Measurements from ENCODE around the gene KRT27.

The KRT27 gene

DNA sequence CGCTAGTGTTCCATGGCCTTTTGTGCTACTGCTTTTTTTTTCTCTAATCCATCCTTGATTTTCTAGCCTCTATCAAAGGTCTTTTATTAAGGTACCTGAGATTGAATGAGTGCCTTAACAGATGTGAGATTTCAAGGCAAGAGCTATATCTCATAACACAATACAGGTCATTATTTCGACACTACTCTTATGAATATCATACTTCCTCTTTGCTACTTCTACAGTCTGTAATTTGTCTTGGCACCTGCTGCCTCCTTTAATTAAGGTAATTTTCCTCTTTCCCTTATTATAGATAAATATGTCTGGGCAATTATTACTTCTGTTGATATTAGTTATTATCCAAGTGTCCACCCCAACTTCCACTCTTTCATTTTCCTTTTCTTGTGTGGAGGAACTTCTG lies 12.1 kb upstream of the KRT27 start:
- TF ChIP-seq ZNF274 (IDR thresholded peaks at IDR 0.05; ENCODE audit: low read depth, low read length): no peak
- no peak overlapping the region for H3K4me3 ChIP-seq (ENCODE audit: low read length)

DNA sequence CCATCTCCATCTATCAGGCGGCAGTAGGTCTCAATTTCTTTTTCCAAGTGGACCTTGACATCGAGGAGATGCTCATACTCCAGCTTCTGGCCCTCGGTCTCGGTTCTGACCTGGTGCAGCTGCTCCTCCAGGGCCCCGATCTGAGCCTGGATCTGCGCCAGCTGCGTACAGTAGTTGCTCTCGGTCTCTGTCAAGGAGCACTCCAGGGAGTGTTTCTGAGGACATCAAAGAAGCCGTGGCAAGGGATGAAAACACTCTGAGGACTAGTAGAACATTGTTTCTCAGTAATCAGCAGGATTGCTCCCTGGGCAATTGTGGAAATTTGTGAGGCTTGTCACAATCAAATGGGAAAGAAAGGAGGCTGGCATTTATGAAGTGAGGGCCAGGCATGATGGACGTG lies 11.5 kb upstream of the KRT27 start:
- TF ChIP-seq ZNF274 (IDR thresholded peaks at IDR 0.05; ENCODE audit: low read depth, low read length): no peak
- no peak overlapping the region for H3K4me3 ChIP-seq (ENCODE audit: low read length)

DNA sequence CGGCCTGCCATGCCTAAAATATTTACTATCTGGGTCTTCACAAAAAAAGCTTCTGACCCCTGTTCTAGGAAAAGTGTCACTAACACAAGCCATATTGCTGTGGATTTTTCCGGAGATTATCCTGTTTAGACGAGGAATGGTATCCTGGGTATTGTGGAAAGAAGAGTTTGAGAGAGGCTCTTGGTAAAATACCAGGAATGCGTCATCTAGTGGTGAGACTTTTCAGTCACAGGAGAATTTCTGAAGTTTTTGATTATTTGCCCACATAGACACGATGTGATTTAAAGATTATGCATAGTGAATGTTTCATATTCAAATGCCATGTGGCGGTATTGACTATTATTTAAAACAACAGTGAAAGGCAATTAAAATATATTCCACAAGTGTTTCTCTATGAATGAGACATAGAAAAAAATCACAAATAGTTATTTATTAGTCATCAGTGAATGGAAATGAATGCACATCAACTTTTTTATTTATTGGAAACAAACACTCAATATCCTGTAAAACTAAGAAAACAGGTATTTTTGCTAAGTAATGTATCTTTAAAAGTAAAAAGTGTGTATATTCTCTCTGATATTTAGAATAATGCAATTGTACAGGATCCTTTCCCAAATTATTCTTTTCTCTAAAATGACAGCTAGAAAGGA lies 9.6 kb upstream of the KRT27 start:
- TF ChIP-seq ZNF274 (IDR thresholded peaks at IDR 0.05; ENCODE audit: low read depth, low read length): no peak

DNA sequence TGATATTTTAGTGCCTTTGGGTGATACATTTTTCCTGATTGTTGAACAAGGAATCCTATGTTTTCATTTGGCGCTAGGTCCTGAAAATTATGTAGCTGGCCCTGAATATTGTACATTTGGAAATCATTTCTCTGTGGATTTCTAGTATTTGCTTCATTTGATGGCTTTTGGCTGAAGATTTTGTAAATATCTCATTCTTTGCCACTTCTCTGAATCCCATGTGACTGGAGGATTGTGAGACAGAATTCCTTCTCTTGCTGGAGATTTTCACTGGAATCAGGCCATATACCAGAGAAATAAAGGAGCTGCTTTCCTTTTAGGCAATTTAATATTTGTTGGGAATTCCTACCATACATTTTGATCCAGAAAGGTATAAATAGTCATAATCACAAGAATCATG lies 8.8 kb upstream of the KRT27 start:
- TF ChIP-seq ZNF274 (IDR thresholded peaks at IDR 0.05; ENCODE audit: low read depth, low read length): no peak
- no peak overlapping the region for H3K4me3 ChIP-seq (ENCODE audit: low read length)

More for the DNA sequence above, 9.6 kb upstream of the KRT27 start:
- no peak overlapping the region for H3K4me3 ChIP-seq (ENCODE audit: low read length)

DNA sequence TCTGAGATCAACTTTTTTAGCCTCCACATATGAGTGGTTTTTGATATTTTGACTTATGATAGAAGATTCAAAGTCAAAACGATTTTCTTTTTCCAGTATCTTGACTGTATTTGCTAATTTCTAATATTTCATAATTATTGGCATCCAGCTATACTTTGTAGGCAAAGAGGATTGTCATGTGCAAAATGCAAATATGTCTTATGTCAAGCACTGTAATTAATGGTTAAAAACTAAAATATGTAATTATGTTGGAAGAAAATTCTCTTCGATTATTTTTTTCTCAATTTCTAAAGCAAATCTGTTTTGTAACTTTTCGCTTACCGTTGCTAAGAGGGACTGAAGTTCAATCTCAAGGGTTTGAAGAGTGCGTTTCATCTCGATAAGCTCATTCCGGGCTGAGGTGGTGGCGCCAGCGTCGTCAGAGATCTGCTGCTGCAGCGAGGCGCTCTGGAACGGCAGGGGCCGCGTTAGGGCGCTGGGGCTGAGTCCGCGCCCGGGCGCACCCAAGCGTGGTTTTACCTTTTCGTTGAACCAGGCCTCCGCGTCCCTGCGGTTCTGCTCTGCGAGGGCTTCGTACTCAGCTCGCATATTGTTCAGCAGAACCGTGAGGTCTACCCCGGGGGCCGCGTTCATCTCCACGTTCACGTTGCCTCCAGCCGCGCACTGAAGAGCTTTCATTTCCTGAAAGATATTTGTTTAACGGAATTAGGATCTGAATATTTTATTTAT lies 3.0 kb downstream of the KRT27 start:
- no peak for TF ChIP-seq ZNF274 (IDR thresholded peaks at IDR 0.05; ENCODE audit: low read depth, low read length)
- no peak overlapping the region; the same call in 1 of the 2 replicates for H3K4me3 ChIP-seq (ENCODE audit: low read length)

DNA sequence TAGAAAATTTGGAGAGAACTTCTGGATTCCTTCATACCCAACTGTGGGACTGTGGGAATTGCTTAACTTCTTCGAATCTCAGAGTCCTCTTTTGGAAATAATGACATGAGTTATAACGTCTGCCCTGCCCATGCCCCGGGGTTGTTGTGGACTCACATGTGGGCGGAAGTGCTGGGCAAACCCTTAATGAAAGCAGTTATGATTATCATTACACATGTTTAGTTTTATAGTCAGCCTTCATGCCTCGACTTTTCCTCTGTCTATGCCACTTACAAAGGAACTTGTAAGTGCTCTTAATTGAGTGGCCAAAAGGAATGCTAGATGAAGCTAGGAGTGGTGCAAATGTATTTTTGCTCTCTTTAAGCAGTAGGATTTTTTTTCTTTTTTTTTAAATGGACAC lies 3.9 kb downstream of the KRT27 start:
- no peak for TF ChIP-seq ZNF274 (IDR thresholded peaks at IDR 0.05; ENCODE audit: low read depth, low read length)
- H3K4me3 ChIP-seq (ENCODE audit: low read length): no peak overlapping the region

DNA sequence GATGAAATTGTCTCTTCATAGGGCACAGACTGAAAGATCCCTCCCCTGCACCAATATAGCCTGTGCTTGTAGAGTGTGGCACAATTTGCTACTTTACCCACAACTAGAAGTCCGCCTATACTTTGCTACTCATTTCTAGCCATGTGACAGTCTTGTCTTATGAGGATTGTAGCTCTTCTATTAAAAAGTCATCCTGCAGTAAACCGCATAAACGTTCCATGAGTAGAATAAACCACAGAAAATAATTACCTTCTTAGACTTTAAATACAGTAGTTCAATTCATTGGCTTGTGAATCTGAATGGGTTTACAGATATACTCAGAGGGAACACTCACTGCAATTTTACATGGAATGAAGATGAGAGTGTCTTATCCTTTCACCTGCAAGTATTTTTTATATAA lies 4.4 kb downstream of the KRT27 start:
- no peak for TF ChIP-seq ZNF274 (IDR thresholded peaks at IDR 0.05; ENCODE audit: low read depth, low read length)
- H3K4me3 ChIP-seq (ENCODE audit: low read length): no peak overlapping the region

DNA sequence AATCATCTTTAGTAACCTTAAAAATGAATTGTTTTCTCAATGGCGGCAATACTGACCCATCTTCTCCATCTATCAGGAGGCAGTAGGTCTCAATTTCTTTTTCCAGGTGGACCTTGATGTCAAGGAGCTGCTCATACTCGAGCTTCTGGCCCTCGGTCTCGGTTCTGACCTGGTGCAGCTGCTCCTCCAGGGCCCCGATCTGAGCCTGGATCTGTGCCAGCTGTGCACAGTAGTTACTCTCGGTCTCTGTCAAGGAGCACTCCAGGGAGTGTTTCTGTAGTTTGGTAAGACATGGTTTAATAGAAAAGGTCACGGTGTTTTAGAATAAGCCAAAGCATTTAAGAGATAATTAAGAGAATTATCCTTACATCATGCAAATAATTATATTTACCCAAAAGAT lies 4.9 kb downstream of the KRT27 start:
- no peak overlapping the region for H3K4me3 ChIP-seq (ENCODE audit: low read length)
- no peak for TF ChIP-seq ZNF274 (IDR thresholded peaks at IDR 0.05; ENCODE audit: low read depth, low read length)

DNA sequence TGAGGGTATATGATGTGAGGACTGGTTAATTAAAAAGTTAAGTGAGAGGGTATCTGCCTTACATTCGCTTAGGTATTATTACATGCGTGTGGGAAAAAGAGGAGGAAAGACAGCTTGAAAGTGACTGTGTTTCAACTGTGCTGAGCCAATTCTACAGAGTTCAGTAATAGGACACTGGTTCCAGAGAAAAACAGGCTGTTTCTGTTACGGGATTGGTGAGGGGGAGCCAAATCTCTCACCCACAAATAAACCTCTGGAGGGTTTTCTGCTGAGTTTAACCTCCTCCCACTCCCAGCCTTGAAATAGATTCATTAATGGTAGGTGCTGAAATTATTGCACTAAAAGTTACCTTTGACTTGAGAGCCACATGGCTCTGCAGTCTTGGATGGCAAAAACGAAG lies 6.4 kb downstream of the KRT27 start:
- no peak overlapping the region for H3K4me3 ChIP-seq (ENCODE audit: low read length)
- TF ChIP-seq ZNF274 (IDR thresholded peaks at IDR 0.05; ENCODE audit: low read depth, low read length): no peak

DNA sequence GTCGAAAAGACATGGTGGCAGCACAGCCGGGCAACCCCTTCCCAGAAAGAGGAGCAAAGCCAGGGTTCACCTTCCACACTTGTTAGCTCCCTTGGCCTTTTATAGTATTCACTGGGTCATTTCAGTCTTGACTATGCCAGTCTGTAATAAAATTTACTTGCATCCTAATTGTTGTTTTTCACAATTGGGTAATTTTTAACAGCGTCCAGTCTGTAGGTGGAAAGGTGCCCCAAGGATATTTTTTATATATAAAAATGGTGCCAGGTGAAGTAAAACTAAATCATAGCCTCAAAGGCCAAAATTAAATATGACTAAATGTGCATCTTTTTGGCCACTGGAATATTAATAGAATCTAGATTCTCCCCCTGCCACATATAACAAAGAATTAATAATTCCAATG lies 10.2 kb downstream of the KRT27 start, which contains the start of gene KRT26:
Gene KRT26, minus strand, starts transcription at position 101 of the 400 bp plus-strand sequence. Its CDS starts 88 bp downstream, at position 13.
- TF ChIP-seq ZNF274 (IDR thresholded peaks at IDR 0.05; ENCODE audit: low read depth, low read length): no peak

DNA sequence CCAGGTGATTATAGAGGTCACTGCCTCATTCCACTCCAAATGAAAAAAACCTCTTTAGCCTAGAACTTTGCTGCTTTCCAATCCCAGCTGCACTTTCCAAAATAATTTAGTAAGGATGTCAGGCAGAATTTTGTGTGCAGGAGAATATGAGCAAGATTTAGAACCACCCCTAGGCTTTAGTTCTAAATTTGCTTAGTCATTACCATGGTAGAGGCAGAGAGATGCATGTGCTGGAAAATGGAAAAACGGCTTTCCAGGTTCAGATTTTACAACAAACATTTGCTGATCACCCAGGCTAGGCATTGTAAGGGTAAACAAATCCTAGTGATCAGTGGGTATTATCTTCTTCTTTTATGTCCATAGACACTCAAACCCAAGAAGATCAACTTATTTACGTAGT lies 16.7 kb downstream of the KRT27 start:
- no peak for TF ChIP-seq ZNF274 (IDR thresholded peaks at IDR 0.05; ENCODE audit: low read depth, low read length)
- no peak overlapping the region for H3K4me3 ChIP-seq (ENCODE audit: low read length)

More for the DNA sequence above, 10.2 kb downstream of the KRT27 start, which contains the start of gene KRT26:
- no peak within 1 kb of the TSS for H3K4me3 ChIP-seq (ENCODE audit: low read length)

DNA sequence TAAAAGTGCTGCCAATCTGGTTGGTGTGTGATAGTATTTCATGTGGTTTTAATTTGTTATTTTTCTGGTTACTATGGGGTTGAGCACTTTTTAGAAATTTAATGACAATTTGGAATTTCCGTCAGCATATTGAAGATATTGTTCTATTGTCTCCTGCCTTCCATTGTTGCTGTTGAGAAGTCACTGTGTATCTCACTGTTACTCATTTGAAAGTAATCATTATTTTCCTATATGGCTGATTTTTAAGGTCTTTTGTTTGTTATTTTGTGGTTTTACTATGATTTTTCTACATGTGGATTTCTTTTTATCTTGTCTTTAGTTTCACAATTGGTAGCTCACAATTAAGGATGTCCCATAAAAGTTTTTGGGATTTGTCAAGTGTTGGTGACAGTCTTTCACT lies 18.6 kb downstream of the KRT27 start:
- H3K4me3 ChIP-seq (ENCODE audit: low read length): no peak overlapping the region
- no peak for TF ChIP-seq ZNF274 (IDR thresholded peaks at IDR 0.05; ENCODE audit: low read depth, low read length)

DNA sequence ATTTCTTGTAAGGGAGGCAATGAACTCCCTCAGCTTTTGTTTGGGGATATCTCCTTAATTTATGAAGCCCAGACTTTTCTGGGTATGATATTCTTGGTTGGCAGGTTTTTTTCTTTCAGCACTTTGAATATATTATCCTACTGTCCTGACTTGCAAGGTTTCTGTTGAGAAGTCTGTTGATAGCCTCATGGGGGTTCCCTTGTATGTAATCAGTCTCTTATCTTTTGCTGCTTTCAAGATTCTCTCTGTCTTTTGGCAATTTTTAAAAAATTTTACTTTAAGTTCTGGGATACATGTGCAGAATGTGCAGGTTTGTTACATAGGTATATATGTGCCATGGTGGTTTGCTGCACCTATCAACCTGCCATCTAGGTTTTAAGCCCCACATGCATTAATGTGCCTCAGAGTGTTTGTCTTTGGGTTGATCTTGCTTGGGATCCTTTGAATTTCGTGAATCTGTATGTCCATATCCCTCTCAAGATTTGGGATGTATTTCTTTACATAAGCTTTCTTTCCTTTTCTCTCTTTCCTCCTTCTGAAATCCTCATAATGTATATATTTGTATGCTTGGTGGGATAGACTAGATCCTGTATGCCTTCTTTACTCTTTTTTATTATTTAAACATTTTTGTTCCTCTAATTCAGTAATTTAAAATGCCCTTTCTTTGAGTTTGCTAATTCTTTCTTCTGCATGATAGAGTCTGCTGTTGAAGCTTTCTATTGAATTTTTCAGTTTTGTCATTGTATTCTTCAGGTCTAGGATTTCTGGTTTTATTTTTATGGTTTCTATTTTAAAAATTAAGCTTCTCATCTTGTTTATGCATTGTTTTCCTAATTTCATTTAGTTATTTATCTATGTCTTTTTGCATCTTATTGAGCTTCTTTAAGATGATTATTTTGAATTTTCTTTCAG lies 22.0 kb downstream of the KRT27 start:
- H3K4me3 ChIP-seq (ENCODE audit: low read length): no peak overlapping the region
- no peak for TF ChIP-seq ZNF274 (IDR thresholded peaks at IDR 0.05; ENCODE audit: low read depth, low read length)

DNA sequence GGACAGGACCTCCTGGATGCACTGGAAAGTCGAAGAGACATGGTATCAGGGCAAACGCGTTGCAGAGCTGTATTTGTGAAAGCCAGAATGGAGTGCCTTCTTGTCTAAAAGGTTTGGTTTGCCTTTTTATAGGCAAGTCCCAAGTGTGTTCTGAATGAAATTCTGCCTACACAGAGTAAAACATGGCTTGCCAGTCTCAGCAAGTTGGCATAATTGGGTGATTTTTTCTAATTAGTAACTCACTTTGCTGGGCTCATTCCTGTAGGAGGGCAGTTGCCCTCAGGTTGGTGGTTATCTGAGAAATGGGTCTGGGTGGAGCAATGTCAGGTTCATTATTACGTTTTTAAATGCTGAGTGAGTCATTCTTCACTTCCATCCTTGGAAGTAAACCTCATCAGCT lies 27.1 kb downstream of the KRT27 start, which contains the start of gene KRT25:
Gene KRT25, minus strand, starts transcription at position 101 of the 400 bp plus-strand sequence. Its CDS starts 60 bp downstream, at position 41.
- no peak for TF ChIP-seq ZNF274 (IDR thresholded peaks at IDR 0.05; ENCODE audit: low read depth, low read length)
- no peak within 1 kb of the TSS for H3K4me3 ChIP-seq (ENCODE audit: low read length)

Measured in GM08714 (cell line).